HepG2 (cell line): Measurements from ENCODE around the gene ING5. TPM values are rescaled to one million over a fixed set of nuclear protein-coding genes. Genes with fewer than 3 reads are reported as not detected.

ENCODE experiments used
- BCL3 ChIP-seq: sonication (generic); formaldehyde crosslinking; IDR thresholded peaks from 2 replicates; pipeline ENCODE4 v1.5.1; 2020; ENCODE audit warnings: mild to moderate bottlenecking, missing genetic modification reagents, moderate library complexity
- EED ChIP-seq: sonication (generic); formaldehyde crosslinking; IDR thresholded peaks from 2 replicates; pipeline ENCODE4 v1.5.0; 2020; ENCODE audit warnings: mild to moderate bottlenecking, missing genetic modification reagents
- ELK4 ChIP-seq: sonication (generic); formaldehyde crosslinking; IDR thresholded peaks from 2 replicates; pipeline ENCODE4 v1.9.0; 2021; ENCODE audit warnings: missing genetic modification reagents, borderline replicate concordance
- FOSL2 ChIP-seq: sonication (generic); formaldehyde crosslinking; IDR thresholded peaks from 2 replicates; pipeline ENCODE4 v1.4.0; 2020; ENCODE audit warnings: missing genetic modification reagents
- FOXO1 ChIP-seq: sonication (generic); formaldehyde crosslinking; IDR thresholded peaks from 2 replicates; pipeline ENCODE4 v1.4.0; 2020; ENCODE audit warnings: missing genetic modification reagents
- GABPB1 ChIP-seq: IDR thresholded peaks from 2 replicates; pipeline ENCODE4 v1.6.1; 2016; ENCODE audit warnings: mild to moderate bottlenecking, missing genetic modification reagents, moderate library complexity, missing compliant biosample characterization
- HDAC1 ChIP-seq: sonication (generic); formaldehyde crosslinking; IDR thresholded peaks from 2 replicates; pipeline ENCODE4 v1.5.1; 2020; ENCODE audit warnings: mild to moderate bottlenecking, missing genetic modification reagents
- IKZF4 ChIP-seq: sonication (generic); formaldehyde crosslinking; IDR thresholded peaks from 2 replicates; pipeline ENCODE4 v1.5.1; 2020; ENCODE audit warnings: borderline replicate concordance, mild to moderate bottlenecking, low read depth, missing genetic modification reagents; ENCODE audit errors: not compliant biosample characterization
- JUNB ChIP-seq: sonication (generic); formaldehyde crosslinking; IDR thresholded peaks from 2 replicates; pipeline ENCODE4 v1.8.0; 2022; ENCODE audit warnings: missing genetic modification reagents, mild to moderate bottlenecking, borderline replicate concordance
- MBD4 ChIP-seq: IDR thresholded peaks from 2 replicates; pipeline ENCODE4 v1.6.1; 2012; ENCODE audit warnings: low read length, inconsistent platforms, borderline replicate concordance
- MZF1 ChIP-seq: sonication (generic); formaldehyde crosslinking; IDR thresholded peaks from 2 replicates; pipeline ENCODE4 v1.8.1; 2023; ENCODE audit warnings: mild to moderate bottlenecking, missing genetic modification reagents, borderline replicate concordance
- NCOR1 ChIP-seq: fragments of 200-600 bp; sonication (generic); IDR thresholded peaks from 2 replicates; pipeline ENCODE4 v1.7.0; 2017; ENCODE audit warnings: antibody characterized with exemption, low read length, borderline replicate concordance
- POLR2AphosphoS2 ChIP-seq: IDR thresholded peaks from 2 replicates; pipeline ENCODE4 v1.6.1; 2011; ENCODE audit warnings: low read depth, low read length, improper control_type of control experiment
- RAD21 ChIP-seq: fragments of 450-650 bp; formaldehyde crosslinking; IDR thresholded peaks from 2 replicates; pipeline ENCODE4 v1.5.0; 2020; ENCODE audit warnings: mild to moderate bottlenecking
- RXRB ChIP-seq: IDR thresholded peaks from 2 replicates; pipeline ENCODE4 v1.6.1; 2016; ENCODE audit warnings: borderline replicate concordance, missing genetic modification reagents, missing compliant biosample characterization
- STAG1 ChIP-seq: sonication (generic); formaldehyde crosslinking; IDR thresholded peaks from 2 replicates; pipeline ENCODE4 v1.4.0; 2020; ENCODE audit warnings: missing genetic modification reagents
- WIZ ChIP-seq: sonication (generic); formaldehyde crosslinking; IDR thresholded peaks from 2 replicates; pipeline ENCODE4 v1.5.1; 2020; ENCODE audit warnings: mild to moderate bottlenecking, missing genetic modification reagents
- ZFP90 ChIP-seq: sonication (generic); formaldehyde crosslinking; IDR thresholded peaks from 2 replicates; pipeline ENCODE4 v1.8.0; 2022; ENCODE audit warnings: missing genetic modification reagents, mild to moderate bottlenecking, inconsistent platforms, borderline replicate concordance
- ZNF296 ChIP-seq: sonication (generic); formaldehyde crosslinking; conservative IDR thresholded peaks from 2 replicates; pipeline ENCODE4 v1.5.0; 2020; ENCODE audit warnings: mild to moderate bottlenecking, missing genetic modification reagents
- ZNF329 ChIP-seq: sonication (generic); formaldehyde crosslinking; IDR thresholded peaks from 2 replicates; pipeline ENCODE4 v1.9.0; 2021; ENCODE audit warnings: low read depth, mild to moderate bottlenecking, missing genetic modification reagents
- ZNF501 ChIP-seq: sonication (generic); formaldehyde crosslinking; IDR thresholded peaks from 2 replicates; pipeline ENCODE4 v1.5.1; 2020; ENCODE audit warnings: mild to moderate bottlenecking, moderate library complexity, missing genetic modification reagents
- ZNF660 ChIP-seq: sonication (generic); formaldehyde crosslinking; IDR thresholded peaks from 2 replicates; pipeline ENCODE4 v1.5.1; 2020; ENCODE audit warnings: mild to moderate bottlenecking, low read depth, missing genetic modification reagents, borderline replicate concordance
- ZNF687 ChIP-seq: sonication (generic); formaldehyde crosslinking; IDR thresholded peaks from 2 replicates; pipeline ENCODE4 v1.5.1; 2020; ENCODE audit warnings: mild to moderate bottlenecking, missing genetic modification reagents, moderate library complexity
- ZNF878 ChIP-seq: sonication (generic); formaldehyde crosslinking; IDR thresholded peaks from 2 replicates; pipeline ENCODE4 v1.8.1; 2023; ENCODE audit warnings: mild to moderate bottlenecking, missing genetic modification reagents, moderate library complexity
- polyA plus RNA-seq, 8 experiments: library from polyadenylated mRNA; depleted of rRNA in 3 of 8; stranded (reverse) in 7 of 8; unstranded in 1 of 8; fragments of >200 nt; fragmentation: Illumina TruSeq in 4 of 8; extraction: Trizol in 4 of 8; gene quantifications; 2 replicates each; pipeline versions ENCODE4 v1.2.1 to v1.2.3, GENCODE V29; 2011 to 2016; ENCODE audit warnings: low read depth in 4 of 8, missing spikeins in 1 of 8, mixed read lengths in 1 of 8; ENCODE audit not compliant: insufficient read depth in 1 of 8
- total RNA-seq, 5 experiments: library from RNA; depleted of rRNA; stranded (reverse); fragments of >200 nt; fragmentation: Illumina TruSeq; extraction: Trizol; gene quantifications; 2 replicates each; pipeline ENCODE4 v1.2.3, GENCODE V29; 2016; ENCODE audit warnings: low read depth in 1 of 5

Gene ING5
- total and polyA plus RNA-seq, 2 of the 13 experiments (the other 11 are each of a cell fraction or from before 2014, with no cell fraction given), result 61.9 to 71.9 TPM

- TF ChIP-seq ELK4 (no peak; the same call in 1 of the 2 replicates), ZNF329 (CRISPR knock-in tag) (peak; percentile 92), RXRB (CRISPR knock-in tag) (peak; percentile 88), NCOR1 (peak; percentile 79; the same call in 1 of the 2 replicates), ZNF660 (CRISPR knock-in tag) (no peak), MZF1 (CRISPR knock-in tag) (peak; percentile 91; the same call in 1 of the 2 replicates), MBD4 (no peak), WIZ (no peak; the same call in 1 of the 2 replicates), FOSL2 (peak; percentile 64), BCL3 (no peak; the same call in 1 of the 2 replicates), ZNF687 (CRISPR knock-in tag) (peak; percentile 94), ZNF296 (CRISPR knock-in tag) (peak; percentile 66), STAG1 (peak; percentile 52), ZNF501 (CRISPR knock-in tag) (peak; percentile 42), ZNF878 (CRISPR knock-in tag) (no peak), GABPB1 (peak; percentile 74), JUNB (CRISPR knock-in tag) (no peak), HDAC1 (peak; percentile 98), ZFP90 (CRISPR knock-in tag) (peak; percentile 98), IKZF4 (CRISPR knock-in tag) (no peak), EED (CRISPR knock-in tag) (peak; percentile 85), POLR2AphosphoS2 (peak; percentile 60; the same call in 1 of the 2 replicates), RAD21 (CRISPR knock-in tag) (peak; percentile 75), FOXO1 (CRISPR knock-in tag) (peak; percentile 93)
Observed at GRCh38 chr2:241770185-241770935, 68.5 kb downstream of the ING5 start (continued).
